ENCODE results near the gene AKR1C3. TPM values are rescaled to one million over a fixed set of nuclear protein-coding genes. Genes with fewer than 3 reads are reported as not detected.
"Not testable (repeated sequence)": the region's sequence is repeated elsewhere in the genome, so short reads cannot be mapped to it uniquely, and the experiment has no call there.

Gene AKR1C3
- total RNA-seq, 1 experiment from 2014 or later: not detected

DNA sequence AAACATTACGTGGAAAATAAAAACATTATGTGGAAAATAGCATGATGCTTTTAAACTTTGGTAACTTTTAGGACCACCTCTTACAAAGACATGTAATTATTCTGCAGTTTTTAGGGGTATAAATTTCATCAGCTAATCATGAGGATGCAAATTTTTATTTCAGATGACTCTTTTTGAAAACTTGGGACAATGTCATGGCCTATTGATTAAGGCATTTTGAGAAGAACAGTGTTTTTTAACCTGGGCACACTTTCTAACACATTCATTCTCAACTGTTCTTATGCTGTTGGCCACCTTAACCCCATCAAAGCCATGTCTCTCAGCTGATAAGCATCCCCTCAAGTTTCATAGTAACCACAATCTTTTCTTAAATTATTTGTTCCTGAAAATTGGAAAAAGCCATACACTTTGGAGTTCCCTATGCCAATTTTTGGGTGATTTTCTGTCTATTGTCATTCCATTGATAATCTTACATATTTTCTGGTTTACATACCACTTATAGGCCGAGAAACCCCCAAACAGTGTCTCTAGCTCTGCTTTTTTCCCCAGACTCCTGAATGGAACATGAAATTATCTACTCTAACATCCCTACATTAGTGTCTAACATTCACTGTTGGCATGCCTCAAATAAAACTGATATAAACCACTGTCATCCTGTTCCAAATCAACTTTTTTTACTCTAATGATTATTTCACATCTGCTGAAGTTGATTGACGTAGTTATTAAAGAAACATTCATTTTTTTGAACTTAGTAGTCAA is 14.6 kb downstream of the AKR1C3 start:
- Histone ChIP-seq H3K27me3 (ENCODE audit: low read length) (no peaks in the 10 kb centered on the region), H3K9me2 (replicated peaks; ENCODE audit: insufficient read depth, low read length) (no peaks in the 10 kb centered on the region), H3K9me3 (ENCODE audit: low read length) (no peaks in the 10 kb centered on the region), H3K36me3 (ENCODE audit: insufficient read depth, low read length) (no peaks in the 10 kb centered on the region), H3K27ac (ENCODE audit: low read length) (no peak overlapping the region), H3K4me3 (ENCODE audit: low read length) (no peak overlapping the region), H4K20me1 (ENCODE audit: insufficient read depth, low read depth, low read length) (no peaks in the 10 kb centered on the region), H3K79me2 (ENCODE audit: low read length) (no peaks in the 10 kb centered on the region), H3K4me1 (ENCODE audit: low read length) (no peaks in the 10 kb centered on the region), H3K4me2 (ENCODE audit: low read depth, low read length, poor library complexity, severe bottlenecking) (no peak overlapping the region), H3K9ac (ENCODE audit: low read length) (no peak overlapping the region), H2AFZ (ENCODE audit: low read length) (no peak overlapping the region)
- no peak for DNase-seq

DNA sequence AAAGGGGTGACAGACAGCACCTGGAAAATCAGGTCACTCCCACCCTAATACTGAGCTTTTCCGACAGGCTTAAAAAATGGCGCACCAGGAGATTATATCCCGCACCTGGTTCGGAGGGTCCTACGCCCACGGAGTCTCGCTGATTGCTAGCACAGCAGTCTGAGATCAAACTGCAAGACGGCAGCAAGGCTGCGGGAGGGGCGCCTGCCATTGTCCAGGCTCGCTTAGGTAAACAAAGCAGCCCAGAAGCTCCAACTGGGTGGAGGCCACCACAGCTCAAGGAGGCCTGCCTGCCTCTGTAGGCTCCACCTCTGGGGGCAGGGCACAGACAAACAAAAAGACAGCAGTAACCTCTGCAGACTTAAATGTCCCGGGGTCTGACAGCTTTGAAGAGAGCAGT is 15.6 kb downstream of the AKR1C3 start:
- H3K4me2 ChIP-seq (ENCODE audit: low read depth, low read length, poor library complexity, severe bottlenecking); H3K79me2 ChIP-seq (ENCODE audit: low read length); H3K9ac ChIP-seq (ENCODE audit: low read length); H3K9me2 ChIP-seq (replicated peaks; ENCODE audit: insufficient read depth, low read length); DNase-seq; H3K27me3 ChIP-seq (ENCODE audit: low read length); H3K27ac ChIP-seq (ENCODE audit: low read length); H3K36me3 ChIP-seq (ENCODE audit: insufficient read depth, low read length); H3K4me1 ChIP-seq (ENCODE audit: low read length); H2AFZ ChIP-seq (ENCODE audit: low read length); H3K9me3 ChIP-seq (ENCODE audit: low read length); H4K20me1 ChIP-seq (ENCODE audit: insufficient read depth, low read depth, low read length); H3K4me3 ChIP-seq (ENCODE audit: low read length): not testable (repeated sequence)

DNA sequence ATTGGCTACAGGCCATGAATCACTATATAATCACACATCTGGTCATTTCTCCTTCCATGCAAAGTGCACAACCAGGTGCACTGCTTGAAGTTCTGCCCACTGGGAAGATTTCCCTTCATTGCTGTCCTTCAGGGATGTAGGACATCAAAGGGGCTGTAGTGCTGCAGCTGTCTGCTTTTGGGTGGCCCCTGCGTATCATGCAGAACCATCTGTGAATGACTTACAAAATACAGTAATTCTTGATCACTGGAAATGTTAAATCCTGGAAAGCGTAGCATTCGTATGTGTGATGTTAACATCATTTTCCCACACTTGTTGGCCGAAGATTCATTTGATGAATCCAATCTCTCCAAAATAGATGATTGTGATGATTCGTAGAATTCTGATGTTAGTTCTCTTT is 22.4 kb downstream of the AKR1C3 start:
- no peak for DNase-seq
- Histone ChIP-seq H3K4me3 (ENCODE audit: low read length) (no peak overlapping the region), H4K20me1 (ENCODE audit: insufficient read depth, low read depth, low read length) (no peaks in the 10 kb centered on the region), H3K36me3 (ENCODE audit: insufficient read depth, low read length) (no peaks in the 10 kb centered on the region), H3K27ac (ENCODE audit: low read length) (no peak overlapping the region), H3K4me2 (ENCODE audit: low read depth, low read length, poor library complexity, severe bottlenecking) (no peak overlapping the region), H3K79me2 (ENCODE audit: low read length) (no peaks in the 10 kb centered on the region), H3K27me3 (ENCODE audit: low read length) (no peaks in the 10 kb centered on the region), H3K4me1 (ENCODE audit: low read length) (no peaks in the 10 kb centered on the region), H3K9me3 (ENCODE audit: low read length) (no peaks in the 10 kb centered on the region), H2AFZ (ENCODE audit: low read length) (no peak overlapping the region), H3K9me2 (replicated peaks; ENCODE audit: insufficient read depth, low read length) (no peaks in the 10 kb centered on the region), H3K9ac (ENCODE audit: low read length) (no peak overlapping the region)

DNA sequence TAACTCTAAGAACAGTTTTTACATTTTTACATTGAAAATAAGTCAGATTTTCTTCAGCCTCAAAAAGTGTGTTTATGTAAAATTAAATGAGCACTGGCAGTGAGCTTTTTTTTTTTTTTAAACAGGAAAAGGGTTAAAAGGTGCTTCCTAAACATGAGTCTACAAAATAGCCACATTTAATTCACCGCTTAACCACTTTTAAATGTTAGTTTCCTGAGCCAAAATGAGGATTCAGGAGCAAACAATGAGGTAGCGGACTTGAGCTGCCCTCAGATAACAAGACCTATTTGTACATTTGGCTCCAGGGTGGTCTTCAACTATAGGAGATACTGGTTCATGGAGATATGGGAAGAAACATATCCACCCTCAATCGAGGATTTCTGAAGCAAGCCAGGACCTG is 22.8 kb downstream of the AKR1C3 start:
- H3K36me3 ChIP-seq (ENCODE audit: insufficient read depth, low read length): no peaks in the 10 kb centered on the region
- H3K9me3 ChIP-seq (ENCODE audit: low read length): no peaks in the 10 kb centered on the region
- no peak overlapping the region for H2AFZ ChIP-seq (ENCODE audit: low read length)
- H3K4me3 ChIP-seq (ENCODE audit: low read length): no peak overlapping the region
- no peak overlapping the region for H3K9ac ChIP-seq (ENCODE audit: low read length)
- H3K79me2 ChIP-seq (ENCODE audit: low read length): no peaks in the 10 kb centered on the region
- H3K27me3 ChIP-seq (ENCODE audit: low read length): no peaks in the 10 kb centered on the region
- no peak for DNase-seq
- H3K4me2 ChIP-seq (ENCODE audit: low read depth, low read length, poor library complexity, severe bottlenecking): no peak overlapping the region
- no peaks in the 10 kb centered on the region for H3K4me1 ChIP-seq (ENCODE audit: low read length)
- H3K9me2 ChIP-seq (replicated peaks; ENCODE audit: insufficient read depth, low read length): no peaks in the 10 kb centered on the region
- H4K20me1 ChIP-seq (ENCODE audit: insufficient read depth, low read depth, low read length): no peaks in the 10 kb centered on the region
- H3K27ac ChIP-seq (ENCODE audit: low read length): no peak overlapping the region

DNA sequence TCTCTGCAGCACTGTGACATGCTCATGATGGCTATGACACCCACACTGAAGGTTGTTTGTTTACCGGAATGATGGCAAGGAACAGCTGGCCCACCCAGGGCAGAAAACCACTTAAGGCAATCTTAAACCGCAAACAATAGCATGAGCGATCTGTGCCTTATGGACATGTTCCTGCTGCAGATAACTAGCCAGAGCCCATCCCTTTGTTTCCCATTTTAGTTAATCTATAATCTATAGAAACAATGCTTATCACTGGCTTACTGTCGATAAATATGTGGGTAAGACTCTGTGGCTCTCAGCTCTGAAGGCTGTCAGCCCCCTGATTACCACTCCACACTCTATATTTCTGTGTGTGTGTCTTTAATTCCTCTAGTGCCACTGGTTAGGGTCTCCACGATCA is 25.8 kb downstream of the AKR1C3 start:
- not testable (repeated sequence) for H3K27ac ChIP-seq (ENCODE audit: low read length); H2AFZ ChIP-seq (ENCODE audit: low read length); H4K20me1 ChIP-seq (ENCODE audit: insufficient read depth, low read depth, low read length); H3K36me3 ChIP-seq (ENCODE audit: insufficient read depth, low read length); H3K79me2 ChIP-seq (ENCODE audit: low read length); H3K4me1 ChIP-seq (ENCODE audit: low read length); H3K4me3 ChIP-seq (ENCODE audit: low read length); H3K4me2 ChIP-seq (ENCODE audit: low read depth, low read length, poor library complexity, severe bottlenecking); H3K9me2 ChIP-seq (replicated peaks; ENCODE audit: insufficient read depth, low read length); DNase-seq; H3K9me3 ChIP-seq (ENCODE audit: low read length); H3K9ac ChIP-seq (ENCODE audit: low read length); H3K27me3 ChIP-seq (ENCODE audit: low read length)

DNA sequence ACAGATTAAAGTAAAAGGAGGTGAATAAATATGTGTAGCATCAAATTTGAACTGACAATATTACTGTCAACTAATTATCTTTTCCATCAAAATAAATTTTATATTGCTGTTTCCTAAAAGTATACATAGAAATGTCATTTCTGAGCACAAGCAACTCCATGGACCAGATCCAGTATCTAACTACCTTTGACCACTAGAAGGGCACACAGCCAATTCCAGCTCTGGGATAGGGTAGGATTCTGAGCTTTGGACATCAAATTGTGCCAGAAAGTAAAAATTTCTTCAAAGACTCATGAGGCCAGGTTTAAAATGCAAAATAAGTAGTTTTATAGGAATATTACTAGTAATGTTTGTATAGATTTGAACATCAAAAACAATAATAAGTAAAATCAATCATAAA is 29.7 kb downstream of the AKR1C3 start:
- Histone ChIP-seq H3K4me1 (ENCODE audit: low read length) (no peaks in the 10 kb centered on the region), H3K27me3 (ENCODE audit: low read length) (no peaks in the 10 kb centered on the region), H2AFZ (ENCODE audit: low read length) (no peak overlapping the region), H3K9me2 (replicated peaks; ENCODE audit: insufficient read depth, low read length) (no peaks in the 10 kb centered on the region), H3K4me3 (ENCODE audit: low read length) (no peak overlapping the region), H4K20me1 (ENCODE audit: insufficient read depth, low read depth, low read length) (no peaks in the 10 kb centered on the region), H3K4me2 (ENCODE audit: low read depth, low read length, poor library complexity, severe bottlenecking) (no peak overlapping the region), H3K9me3 (ENCODE audit: low read length) (no peaks in the 10 kb centered on the region), H3K27ac (ENCODE audit: low read length) (no peak overlapping the region), H3K79me2 (ENCODE audit: low read length) (no peaks in the 10 kb centered on the region), H3K9ac (ENCODE audit: low read length) (no peak overlapping the region), H3K36me3 (ENCODE audit: insufficient read depth, low read length) (no peaks in the 10 kb centered on the region)
- no peak for DNase-seq

GRCh38 chr10:5125315-5126044 is 31.3 kb downstream of the AKR1C3 start:
- no peaks in the 10 kb centered on the region for H3K9me2 ChIP-seq (replicated peaks; ENCODE audit: insufficient read depth, low read length)
- H3K79me2 ChIP-seq (ENCODE audit: low read length): no peaks in the 10 kb centered on the region
- no peak overlapping the region for H3K4me3 ChIP-seq (ENCODE audit: low read length)
- H3K27ac ChIP-seq (ENCODE audit: low read length): no peak overlapping the region
- no peaks in the 10 kb centered on the region for H3K9me3 ChIP-seq (ENCODE audit: low read length)
- DNase-seq: no peak
- no peaks in the 10 kb centered on the region for H3K4me1 ChIP-seq (ENCODE audit: low read length)
- no peak overlapping the region for H2AFZ ChIP-seq (ENCODE audit: low read length)
- H3K27me3 ChIP-seq (ENCODE audit: low read length): no peaks in the 10 kb centered on the region
- no peaks in the 10 kb centered on the region for H3K36me3 ChIP-seq (ENCODE audit: insufficient read depth, low read length)
- no peak overlapping the region for H3K9ac ChIP-seq (ENCODE audit: low read length)
- no peaks in the 10 kb centered on the region for H4K20me1 ChIP-seq (ENCODE audit: insufficient read depth, low read depth, low read length)
- H3K4me2 ChIP-seq (ENCODE audit: low read depth, low read length, poor library complexity, severe bottlenecking): no peak overlapping the region

GRCh38 chr10:5135581-5135980 is 41.4 kb downstream of the AKR1C3 start:
- Histone ChIP-seq H3K79me2 (ENCODE audit: low read length) (no peaks in the 10 kb centered on the region), H3K9me3 (ENCODE audit: low read length) (peaks cover 5% of the 10 kb centered on the region), H3K27me3 (ENCODE audit: low read length) (no peaks in the 10 kb centered on the region), H3K4me2 (ENCODE audit: low read depth, low read length, poor library complexity, severe bottlenecking) (no peak overlapping the region), H3K4me3 (ENCODE audit: low read length) (no peak overlapping the region), H3K9me2 (replicated peaks; ENCODE audit: insufficient read depth, low read length) (no peaks in the 10 kb centered on the region), H3K4me1 (ENCODE audit: low read length) (no peaks in the 10 kb centered on the region), H2AFZ (ENCODE audit: low read length) (no peak overlapping the region), H4K20me1 (ENCODE audit: insufficient read depth, low read depth, low read length) (no peaks in the 10 kb centered on the region), H3K36me3 (ENCODE audit: insufficient read depth, low read length) (no peaks in the 10 kb centered on the region), H3K9ac (ENCODE audit: low read length) (no peak overlapping the region), H3K27ac (ENCODE audit: low read length) (no peak overlapping the region)
- no peak for DNase-seq
